ENCODE results near the gene FMNL3.

FMNL3 gene

DNA sequence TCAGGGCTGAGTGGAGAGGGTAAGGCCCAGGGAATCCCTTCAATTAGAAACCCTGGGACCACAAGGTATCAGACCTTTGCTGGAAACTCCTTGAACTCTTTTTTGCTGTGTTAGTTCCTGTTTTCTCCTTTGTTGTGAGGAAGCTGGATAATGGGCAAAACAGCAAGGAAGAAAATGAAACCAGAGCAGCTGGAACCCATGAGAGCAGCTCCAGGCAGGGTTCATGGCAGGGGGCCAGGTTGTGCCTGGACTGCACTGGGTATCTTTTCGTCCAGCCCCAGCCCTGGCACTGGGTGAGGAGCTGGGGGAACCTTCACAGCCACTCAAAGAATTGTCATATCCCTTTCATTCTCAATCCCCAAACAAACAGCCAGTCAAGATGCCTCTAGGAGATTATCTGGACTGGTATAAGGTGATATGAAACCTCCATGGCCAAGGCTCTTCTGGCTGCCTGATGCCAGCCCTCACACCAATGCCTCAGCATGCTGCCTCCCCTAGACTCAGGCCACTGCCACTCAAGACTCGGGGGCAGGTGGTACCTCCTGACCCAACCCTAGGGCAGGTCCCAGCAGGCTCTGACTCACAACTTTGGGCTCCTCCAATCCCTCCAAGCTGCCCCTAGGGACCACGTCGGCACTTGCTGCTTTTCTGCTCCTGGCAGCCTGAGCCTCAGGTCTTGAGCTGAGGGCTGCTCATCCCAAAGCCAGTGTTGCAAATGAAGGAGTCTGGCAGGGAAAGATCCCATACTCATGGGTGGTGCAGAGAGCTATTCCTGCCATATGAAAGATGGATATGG, 118.3 kb downstream of the FMNL3 start:
- no peak for DNase-seq

DNA sequence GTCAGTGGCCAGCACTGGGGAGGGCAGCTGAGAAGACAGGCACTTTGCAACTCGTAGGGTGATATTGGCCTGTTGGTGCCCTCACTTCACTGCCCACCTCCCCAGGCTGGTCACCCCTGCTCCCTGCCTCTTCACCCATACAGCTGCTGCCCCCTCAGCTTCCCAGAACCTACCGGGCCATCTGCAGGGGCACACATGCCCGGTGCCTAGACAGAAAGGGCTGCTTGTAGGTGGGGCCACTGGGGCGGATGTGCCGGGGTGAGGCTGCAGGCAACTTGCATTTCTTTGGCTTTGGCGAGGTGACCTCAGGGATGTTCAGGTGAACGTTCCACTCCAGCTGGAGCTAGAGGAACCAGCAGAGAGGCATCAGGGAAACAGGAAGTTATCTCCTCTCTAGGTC, 118.9 kb downstream of the FMNL3 start:
- DNase-seq, result no peak

DNA sequence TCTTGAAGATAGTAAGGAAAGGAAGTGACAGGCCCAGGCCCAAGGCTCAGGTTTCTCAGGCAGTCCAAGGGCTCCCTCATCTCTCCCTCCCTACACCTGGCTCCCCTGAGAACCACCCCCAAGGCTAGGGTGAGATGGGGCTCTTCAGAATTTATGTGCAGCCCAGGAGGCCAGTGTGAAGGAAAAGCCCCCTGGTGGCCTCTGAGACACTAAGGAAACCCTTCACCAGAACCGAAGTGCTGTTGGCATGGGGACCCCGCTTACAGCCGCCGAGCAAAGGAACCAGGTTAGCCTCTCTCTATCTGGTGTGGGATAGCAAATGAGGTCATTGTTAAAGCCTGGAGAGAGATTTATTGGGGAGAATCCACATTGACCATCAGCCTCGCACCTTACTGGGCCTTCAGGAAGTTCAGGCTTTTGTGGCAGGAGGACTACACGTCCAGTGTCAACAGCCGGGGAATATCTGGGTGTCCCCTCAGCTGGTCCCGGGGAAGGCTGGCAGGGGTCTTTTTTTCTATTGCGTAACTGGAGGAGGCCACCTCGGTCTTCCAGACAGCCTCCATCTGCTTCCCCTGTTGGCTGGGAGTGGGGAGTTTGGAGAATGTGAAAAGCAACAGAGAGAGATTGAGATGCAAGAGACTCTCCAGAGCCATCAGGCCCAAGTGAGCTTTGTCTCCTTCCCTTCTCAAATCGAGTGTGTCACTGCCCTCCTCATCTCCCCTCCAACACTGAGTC, 119.9 kb downstream of the FMNL3 start:
- no peak for DNase-seq
